ENCODE measurements around the gene STMND1.
"Not testable (repeated sequence)": the region's sequence is repeated elsewhere in the genome, so short reads cannot be mapped to it uniquely, and the experiment has no call there.

Gene STMND1

GRCh38 chr6:17101422-17102257 is at the start of gene STMND1:
Gene STMND1 (plus strand): TSS chr6:17102050. CDS start chr6:17102258, 208 bp downstream.
- Histone ChIP-seq H3K9ac (ENCODE audit: low read length) (peak within 1 kb of the TSS; percentile 19), H3K36me3 (ENCODE audit: control insufficient read depth, insufficient read depth, low read length) (no peaks in the 10 kb centered on the region), H3K4me3 (ENCODE audit: low read length) (no peak within 1 kb of the TSS), H3K4me1 (ENCODE audit: control insufficient read depth, insufficient read depth, low read length) (no peaks in the 10 kb centered on the region), H3K9me3 (ENCODE audit: control insufficient read depth, low read length) (no peaks in the 10 kb centered on the region), H3K27me3 (ENCODE audit: control insufficient read depth, insufficient read depth, low read length) (peaks cover 22% of the 10 kb centered on the region)

GRCh38 chr6:17054647-17055046 is 47.2 kb upstream of the STMND1 start:
- H3K9ac ChIP-seq (ENCODE audit: low read length): no peak overlapping the region
- no peaks in the 10 kb centered on the region for H3K9me3 ChIP-seq (ENCODE audit: control insufficient read depth, low read length)
- no peaks in the 10 kb centered on the region for H3K4me1 ChIP-seq (ENCODE audit: control insufficient read depth, insufficient read depth, low read length)
- no peak overlapping the region for H3K4me3 ChIP-seq (ENCODE audit: low read length)
- no peaks in the 10 kb centered on the region for H3K27me3 ChIP-seq (ENCODE audit: control insufficient read depth, insufficient read depth, low read length)
- H3K36me3 ChIP-seq (ENCODE audit: control insufficient read depth, insufficient read depth, low read length): no peaks in the 10 kb centered on the region

- no peaks in the 10 kb centered on the region for H3K4me1 ChIP-seq (ENCODE audit: control insufficient read depth, insufficient read depth, low read length)
- no peak overlapping the region for H3K9ac ChIP-seq (ENCODE audit: low read length)
- H3K4me3 ChIP-seq (ENCODE audit: low read length): no peak overlapping the region
- H3K36me3 ChIP-seq (ENCODE audit: control insufficient read depth, insufficient read depth, low read length): no peaks in the 10 kb centered on the region
- H3K9me3 ChIP-seq (ENCODE audit: control insufficient read depth, low read length): no peaks in the 10 kb centered on the region
- H3K27me3 ChIP-seq (ENCODE audit: control insufficient read depth, insufficient read depth, low read length): no peaks in the 10 kb centered on the region
These were observed 44.5 kb upstream of the STMND1 start for GRCh38 chr6:17057322-17057721.

- Histone ChIP-seq H3K4me3 (ENCODE audit: low read length) (no peak overlapping the region), H3K36me3 (ENCODE audit: control insufficient read depth, insufficient read depth, low read length) (no peaks in the 10 kb centered on the region), H3K4me1 (ENCODE audit: control insufficient read depth, insufficient read depth, low read length) (no peaks in the 10 kb centered on the region), H3K9ac (ENCODE audit: low read length) (no peak overlapping the region), H3K9me3 (ENCODE audit: control insufficient read depth, low read length) (no peaks in the 10 kb centered on the region), H3K27me3 (ENCODE audit: control insufficient read depth, insufficient read depth, low read length) (no peaks in the 10 kb centered on the region)
These were observed 43.3 kb upstream of the STMND1 start for GRCh38 chr6:17058550-17058949.

- H3K4me1 ChIP-seq (ENCODE audit: control insufficient read depth, insufficient read depth, low read length): no peaks in the 10 kb centered on the region
- no peaks in the 10 kb centered on the region for H3K9me3 ChIP-seq (ENCODE audit: control insufficient read depth, low read length)
- no peaks in the 10 kb centered on the region for H3K36me3 ChIP-seq (ENCODE audit: control insufficient read depth, insufficient read depth, low read length)
- H3K27me3 ChIP-seq (ENCODE audit: control insufficient read depth, insufficient read depth, low read length): no peaks in the 10 kb centered on the region
- no peak overlapping the region for H3K9ac ChIP-seq (ENCODE audit: low read length)
- H3K4me3 ChIP-seq (ENCODE audit: low read length): no peak overlapping the region
These were observed 42.8 kb upstream of the STMND1 start for GRCh38 chr6:17059022-17059421.

- Histone ChIP-seq H3K36me3 (ENCODE audit: control insufficient read depth, insufficient read depth, low read length) (no peaks in the 10 kb centered on the region), H3K4me1 (ENCODE audit: control insufficient read depth, insufficient read depth, low read length) (no peaks in the 10 kb centered on the region), H3K4me3 (ENCODE audit: low read length) (no peak overlapping the region), H3K9ac (ENCODE audit: low read length) (no peak overlapping the region), H3K27me3 (ENCODE audit: control insufficient read depth, insufficient read depth, low read length) (no peaks in the 10 kb centered on the region), H3K9me3 (ENCODE audit: control insufficient read depth, low read length) (no peaks in the 10 kb centered on the region)
These were observed 42.0 kb upstream of the STMND1 start for GRCh38 chr6:17059850-17060249.

- Histone ChIP-seq H3K27me3 (ENCODE audit: control insufficient read depth, insufficient read depth, low read length) (no peaks in the 10 kb centered on the region), H3K36me3 (ENCODE audit: control insufficient read depth, insufficient read depth, low read length) (no peaks in the 10 kb centered on the region), H3K9ac (ENCODE audit: low read length) (no peak overlapping the region), H3K4me1 (ENCODE audit: control insufficient read depth, insufficient read depth, low read length) (no peaks in the 10 kb centered on the region), H3K9me3 (ENCODE audit: control insufficient read depth, low read length) (no peaks in the 10 kb centered on the region), H3K4me3 (ENCODE audit: low read length) (no peak overlapping the region)
These were observed 40.8 kb upstream of the STMND1 start for GRCh38 chr6:17061097-17061496.

- Histone ChIP-seq H3K9me3 (ENCODE audit: control insufficient read depth, low read length) (no peaks in the 10 kb centered on the region), H3K9ac (ENCODE audit: low read length) (no peak overlapping the region), H3K36me3 (ENCODE audit: control insufficient read depth, insufficient read depth, low read length) (no peaks in the 10 kb centered on the region), H3K4me1 (ENCODE audit: control insufficient read depth, insufficient read depth, low read length) (no peaks in the 10 kb centered on the region), H3K27me3 (ENCODE audit: control insufficient read depth, insufficient read depth, low read length) (no peaks in the 10 kb centered on the region), H3K4me3 (ENCODE audit: low read length) (no peak overlapping the region)
These were observed 38.9 kb upstream of the STMND1 start for GRCh38 chr6:17062871-17063440.

- H3K27me3 ChIP-seq (ENCODE audit: control insufficient read depth, insufficient read depth, low read length): no peaks in the 10 kb centered on the region
- H3K9ac ChIP-seq (ENCODE audit: low read length): no peak overlapping the region
- no peak overlapping the region for H3K4me3 ChIP-seq (ENCODE audit: low read length)
- no peaks in the 10 kb centered on the region for H3K9me3 ChIP-seq (ENCODE audit: control insufficient read depth, low read length)
- H3K36me3 ChIP-seq (ENCODE audit: control insufficient read depth, insufficient read depth, low read length): no peaks in the 10 kb centered on the region
- H3K4me1 ChIP-seq (ENCODE audit: control insufficient read depth, insufficient read depth, low read length): no peaks in the 10 kb centered on the region
These were observed 36.9 kb upstream of the STMND1 start for GRCh38 chr6:17064975-17065374.

GRCh38 chr6:17066610-17067009 is 35.2 kb upstream of the STMND1 start:
- H3K4me1 ChIP-seq (ENCODE audit: control insufficient read depth, insufficient read depth, low read length): no peaks in the 10 kb centered on the region
- H3K36me3 ChIP-seq (ENCODE audit: control insufficient read depth, insufficient read depth, low read length): no peaks in the 10 kb centered on the region
- H3K9me3 ChIP-seq (ENCODE audit: control insufficient read depth, low read length): no peaks in the 10 kb centered on the region
- no peak overlapping the region for H3K9ac ChIP-seq (ENCODE audit: low read length)
- no peak overlapping the region for H3K4me3 ChIP-seq (ENCODE audit: low read length)
- H3K27me3 ChIP-seq (ENCODE audit: control insufficient read depth, insufficient read depth, low read length): no peaks in the 10 kb centered on the region

GRCh38 chr6:17068972-17069371 is 32.9 kb upstream of the STMND1 start:
- H3K27me3 ChIP-seq (ENCODE audit: control insufficient read depth, insufficient read depth, low read length); H3K9me3 ChIP-seq (ENCODE audit: control insufficient read depth, low read length): not testable (repeated sequence)

GRCh38 chr6:17070400-17070799 is 31.4 kb upstream of the STMND1 start:
- H3K9ac ChIP-seq (ENCODE audit: low read length); H3K27me3 ChIP-seq (ENCODE audit: control insufficient read depth, insufficient read depth, low read length); H3K36me3 ChIP-seq (ENCODE audit: control insufficient read depth, insufficient read depth, low read length); H3K4me1 ChIP-seq (ENCODE audit: control insufficient read depth, insufficient read depth, low read length); H3K9me3 ChIP-seq (ENCODE audit: control insufficient read depth, low read length); H3K4me3 ChIP-seq (ENCODE audit: low read length): not testable (repeated sequence)

More at GRCh38 chr6:17068972-17069371, 32.9 kb upstream of the STMND1 start:
- not testable (repeated sequence) for H3K4me3 ChIP-seq (ENCODE audit: low read length); H3K36me3 ChIP-seq (ENCODE audit: control insufficient read depth, insufficient read depth, low read length); H3K4me1 ChIP-seq (ENCODE audit: control insufficient read depth, insufficient read depth, low read length); H3K9ac ChIP-seq (ENCODE audit: low read length)

Measured in mucosa of stomach (tissue), 1 donor.